Amniotic stem cell (primary cell): ENCODE measurements around the gene TTYH1.
A peak's percentile ranks its signal among the peaks of the same experiment; 100 is the strongest.

Source experiments
- DNase-seq: peaks from one replicate; lab custom pipeline; 2025; lab: John Stamatoyannopoulos, UW

Gene TTYH1

DNA sequence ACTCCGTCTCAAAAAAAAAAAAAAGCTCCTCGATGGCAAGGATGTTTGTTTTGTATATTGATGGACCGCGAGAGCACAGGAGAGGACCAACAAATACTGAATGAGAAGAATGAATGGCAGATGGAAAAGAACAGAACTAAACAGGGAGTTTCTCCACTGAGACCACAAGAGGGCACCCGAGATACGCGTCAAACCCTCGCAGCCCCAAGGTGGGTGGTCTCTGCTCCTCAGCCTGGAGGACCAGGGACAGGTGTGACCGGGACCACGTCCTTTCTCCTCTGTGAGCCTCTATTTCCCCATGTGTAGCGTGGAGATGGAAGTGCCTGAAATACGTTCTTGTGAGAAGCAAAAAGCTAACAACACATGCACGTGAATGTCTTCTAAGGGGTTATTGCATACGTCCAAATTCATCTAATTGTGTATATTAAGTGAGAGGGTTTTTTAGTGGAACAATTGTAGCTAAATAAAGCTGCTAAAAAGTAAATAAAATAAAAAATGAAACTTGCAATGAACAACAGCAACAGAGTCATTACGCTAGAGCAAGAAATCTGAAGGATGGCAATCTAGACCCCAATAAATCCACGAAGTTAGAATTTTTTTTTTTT, 66.2 kb downstream of the TTYH1 start:
- peak; percentile 42 for DNase-seq

DNA sequence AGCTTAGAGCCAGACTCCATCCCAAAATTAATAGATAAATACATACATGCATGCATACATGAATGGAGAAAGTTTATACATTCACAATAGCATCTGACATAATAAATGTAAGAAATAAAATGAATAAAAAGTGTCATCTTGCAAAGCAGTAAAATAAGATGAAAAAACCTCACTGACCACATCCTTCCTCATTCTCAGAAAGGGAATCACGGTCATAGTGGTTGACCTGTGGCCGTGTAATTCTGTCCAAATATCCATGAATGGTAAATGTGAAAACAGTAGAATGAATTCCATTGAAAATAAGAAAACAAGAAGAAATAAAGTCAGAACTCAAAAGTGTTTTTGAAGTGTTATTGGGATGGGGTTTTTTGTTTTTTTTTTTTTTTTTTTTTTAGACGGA, 67.6 kb downstream of the TTYH1 start:
- no peak for DNase-seq

GRCh38 chr19:54484451-54484850, 69.2 kb downstream of the TTYH1 start:
- DNase-seq, result no peak

- no peak for DNase-seq
Measured at GRCh38 chr19:54485851-54486250, 70.6 kb downstream of the TTYH1 start.
